HEK293 (cell line): ENCODE data around the gene BRAT1.

Experiments
- CTCF ChIP-seq: fragments of 450-650 bp; formaldehyde crosslinking; IDR thresholded peaks from 2 replicates; pipeline ENCODE4 v1.5.1; 2016; ENCODE audit warnings: missing biosample characterization, missing genetic modification characterization
- HOXA7 ChIP-seq: sonication (generic); formaldehyde crosslinking; IDR thresholded peaks from 2 replicates; pipeline ENCODE4 v1.8.1; 2022; ENCODE audit warnings: missing genetic modification reagents, borderline replicate concordance
- OSR2 ChIP-seq: fragments of 450-650 bp; formaldehyde crosslinking; IDR thresholded peaks from 2 replicates; pipeline ENCODE4 v1.5.1; 2016; ENCODE audit warnings: missing biosample characterization, missing genetic modification characterization
- TSHZ1 ChIP-seq: fragments of 450-650 bp; formaldehyde crosslinking; IDR thresholded peaks from 2 replicates; pipeline ENCODE4 v1.5.1; 2016; ENCODE audit warnings: missing biosample characterization, missing genetic modification characterization, borderline replicate concordance
- ZBTB44 ChIP-seq: fragments of 450-650 bp; IDR thresholded peaks from 2 replicates; pipeline ENCODE4 v1.5.1; 2018; ENCODE audit warnings: missing biosample characterization, mild to moderate bottlenecking, missing genetic modification characterization
- ZFHX2 ChIP-seq: fragments of 450-650 bp; formaldehyde crosslinking; conservative IDR thresholded peaks from 2 replicates; pipeline ENCODE4 v1.5.1; 2016; ENCODE audit warnings: missing biosample characterization, missing genetic modification characterization
- ZFP41 ChIP-seq: fragments of 450-650 bp; formaldehyde crosslinking; IDR thresholded peaks from 2 replicates; pipeline ENCODE4 v1.5.1; 2016; ENCODE audit warnings: missing biosample characterization, missing genetic modification characterization, borderline replicate concordance
- ZNF221 ChIP-seq: fragments of 450-650 bp; formaldehyde crosslinking; IDR thresholded peaks from 2 replicates; pipeline ENCODE4 v1.5.1; 2017; ENCODE audit warnings: missing biosample characterization, missing genetic modification characterization, borderline replicate concordance
- ZNF274 ChIP-seq, 2 experiments: fragments of 200-500 bp in 1 of 2; fragments of 450-650 bp in 1 of 2; sonication (Bioruptor generic) in 1 of 2; formaldehyde crosslinking in 1 of 2; IDR thresholded peaks; 2 replicates each; pipeline versions ENCODE4 v1.5.1 to v1.6.1; 2014 to 2016; ENCODE audit warnings: borderline replicate concordance in 1 of 2, inconsistent platforms in 1 of 2, low read length in 1 of 2, missing biosample characterization in 1 of 2, missing genetic modification characterization in 1 of 2
- ZNF292 ChIP-seq: fragments of 450-650 bp; formaldehyde crosslinking; IDR thresholded peaks from 2 replicates; pipeline ENCODE4 v1.5.1; 2016; ENCODE audit warnings: low read depth, missing biosample characterization, missing genetic modification characterization, borderline replicate concordance
- ZNF350 ChIP-seq: fragments of 450-650 bp; formaldehyde crosslinking; IDR thresholded peaks from 2 replicates; pipeline ENCODE4 v1.5.0; 2017; ENCODE audit warnings: missing biosample characterization, mild to moderate bottlenecking, missing genetic modification characterization
- ZNF548 ChIP-seq: fragments of 450-650 bp; formaldehyde crosslinking; IDR thresholded peaks from 2 replicates; pipeline ENCODE4 v1.5.1; 2016; ENCODE audit warnings: missing biosample characterization, missing genetic modification characterization
- ZNF707 ChIP-seq: fragments of 450-650 bp; formaldehyde crosslinking; IDR thresholded peaks from 2 replicates; pipeline ENCODE4 v1.5.1; 2016; ENCODE audit warnings: missing biosample characterization, missing genetic modification characterization
- ZSCAN18 ChIP-seq: fragments of 450-650 bp; formaldehyde crosslinking; IDR thresholded peaks from 2 replicates; pipeline ENCODE4 v1.5.1; 2016; ENCODE audit warnings: missing biosample characterization, missing genetic modification characterization

DNA sequence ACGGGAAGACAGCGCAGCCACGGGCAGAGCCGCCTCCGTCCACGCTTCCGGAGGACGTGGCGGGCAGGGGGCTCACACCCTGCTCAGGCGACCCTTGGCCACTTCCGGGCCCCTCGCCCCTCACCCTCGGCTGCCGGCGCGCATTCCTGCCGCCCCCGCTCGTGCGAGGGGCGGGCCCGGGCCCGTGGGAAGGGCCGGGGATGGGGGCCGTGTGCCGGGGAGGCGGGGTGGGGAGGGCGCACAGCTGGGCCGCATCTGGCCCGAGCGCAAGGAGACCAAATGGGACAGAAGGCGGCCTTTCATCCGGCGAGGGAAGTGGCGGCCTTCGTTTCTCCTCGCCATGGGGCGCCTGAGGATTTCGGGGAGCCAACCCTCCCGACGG is 36.6 kb downstream of the BRAT1 start:
- TF ChIP-seq ZFHX2 (tag by site-specific recombination): no peak
- no peak for TF ChIP-seq CTCF (tag by site-specific recombination)
- no peak for TF ChIP-seq ZNF292
- no peak for TF ChIP-seq ZFP41
- no peak for TF ChIP-seq ZNF707
- TF ChIP-seq ZNF221 (tag by site-specific recombination): no peak
- no peak for TF ChIP-seq ZNF548 (tag by site-specific recombination)
- TF ChIP-seq ZBTB44 (tag by site-specific recombination): no peak
- no peak for TF ChIP-seq OSR2 (tag by site-specific recombination)
- no peak for TF ChIP-seq ZNF350 (tag by site-specific recombination)
- no peak for TF ChIP-seq HOXA7 (CRISPR knock-in tag)
- no peak for TF ChIP-seq TSHZ1
- no peak for TF ChIP-seq ZSCAN18 (tag by site-specific recombination)
- no peak for TF ChIP-seq ZNF274 (IDR thresholded peaks at IDR 0.05; ENCODE audit: low read length)
- no peak for TF ChIP-seq ZNF274 (tag by site-specific recombination; IDR thresholded peaks at IDR 0.05; ENCODE audit: borderline replicate concordance)
